HG02973 (cell line): ENCODE results near the gene MMS22L.
"Not testable (repeated sequence)": the region's sequence is repeated elsewhere in the genome, so short reads cannot be mapped to it uniquely, and the experiment has no call there.

Source experiments
- ATAC-seq: cut with Tn5 transposase; IDR thresholded peaks from one replicate; pipeline ENCODE4 v1.9.1; 2021; ENCODE audit warnings: moderate library complexity; ENCODE audit not compliant: unreplicated experiment

The MMS22L gene

GRCh38 chr6:97246842-97247241, 36.2 kb downstream of the MMS22L start:
- no peak for ATAC-seq

GRCh38 chr6:97240222-97240621, 42.8 kb downstream of the MMS22L start:
- ATAC-seq = no peak

- ATAC-seq = no peak
These were observed 51.1 kb downstream of the MMS22L start for GRCh38 chr6:97231911-97232310.

- no peak for ATAC-seq
These were observed 60.1 kb downstream of the MMS22L start for GRCh38 chr6:97222903-97223302.

- no peak for ATAC-seq
These were observed 64.1 kb downstream of the MMS22L start for GRCh38 chr6:97218912-97219311.

GRCh38 chr6:97215157-97215769, 67.8 kb downstream of the MMS22L start:
- ATAC-seq = no peak

GRCh38 chr6:97214671-97215070, 68.3 kb downstream of the MMS22L start:
- ATAC-seq = no peak

- no peak for ATAC-seq
These were observed 75.6 kb downstream of the MMS22L start for GRCh38 chr6:97207383-97207782.

GRCh38 chr6:97205966-97206365, 77.0 kb downstream of the MMS22L start:
- no peak for ATAC-seq

GRCh38 chr6:97203343-97203742, 79.7 kb downstream of the MMS22L start:
- ATAC-seq = no peak

GRCh38 chr6:97198046-97198565, 84.9 kb downstream of the MMS22L start:
- no peak for ATAC-seq

- ATAC-seq = no peak
These were observed 87.9 kb downstream of the MMS22L start for GRCh38 chr6:97195117-97195516.

GRCh38 chr6:97189767-97190166, 93.2 kb downstream of the MMS22L start:
- ATAC-seq = no peak

- ATAC-seq = no peak
These were observed 95.1 kb downstream of the MMS22L start for GRCh38 chr6:97187951-97188350.

GRCh38 chr6:97186416-97186999, 96.5 kb downstream of the MMS22L start:
- ATAC-seq = peak; percentile 95

- ATAC-seq = no peak
These were observed 105.1 kb downstream of the MMS22L start for GRCh38 chr6:97177905-97178304.

- no peak for ATAC-seq
These were observed 106.5 kb downstream of the MMS22L start for GRCh38 chr6:97176468-97176867.

GRCh38 chr6:97175806-97176205, 107.2 kb downstream of the MMS22L start:
- ATAC-seq = no peak

GRCh38 chr6:97174471-97174870, 108.5 kb downstream of the MMS22L start:
- no peak for ATAC-seq

GRCh38 chr6:97160280-97160679, 122.7 kb downstream of the MMS22L start:
- no peak for ATAC-seq

GRCh38 chr6:97155447-97155846, 127.6 kb downstream of the MMS22L start:
- ATAC-seq = not testable (repeated sequence)

GRCh38 chr6:97154015-97154414, 129.0 kb downstream of the MMS22L start:
- no peak for ATAC-seq

- ATAC-seq = no peak
These were observed 131.4 kb downstream of the MMS22L start for GRCh38 chr6:97151601-97152000.
